Neural progenitor cell (in vitro differentiated cells): Measurements from ENCODE around the gene SBF1.

Experiments
- EZH2 ChIP-seq: fragments of 200-600 bp; sonication (generic); IDR thresholded peaks from 2 replicates; pipeline ENCODE4 v1.6.1; 2017; ENCODE audit warnings: antibody characterized with exemption, mild to moderate bottlenecking, moderate library complexity
- EZH2phosphoT487 ChIP-seq: fragments of 200-600 bp; sonication (generic); IDR thresholded peaks from 2 replicates; pipeline ENCODE4 v1.6.1; 2017; ENCODE audit warnings: antibody characterized with exemption
- TF ChIP-seq, protein P1 (sequence below): fragments of 200-600 bp; sonication (generic); IDR thresholded peaks from 2 replicates; pipeline ENCODE4 v1.5.1; 2017; ENCODE audit warnings: antibody characterized with exemption, mild to moderate bottlenecking

DNA sequence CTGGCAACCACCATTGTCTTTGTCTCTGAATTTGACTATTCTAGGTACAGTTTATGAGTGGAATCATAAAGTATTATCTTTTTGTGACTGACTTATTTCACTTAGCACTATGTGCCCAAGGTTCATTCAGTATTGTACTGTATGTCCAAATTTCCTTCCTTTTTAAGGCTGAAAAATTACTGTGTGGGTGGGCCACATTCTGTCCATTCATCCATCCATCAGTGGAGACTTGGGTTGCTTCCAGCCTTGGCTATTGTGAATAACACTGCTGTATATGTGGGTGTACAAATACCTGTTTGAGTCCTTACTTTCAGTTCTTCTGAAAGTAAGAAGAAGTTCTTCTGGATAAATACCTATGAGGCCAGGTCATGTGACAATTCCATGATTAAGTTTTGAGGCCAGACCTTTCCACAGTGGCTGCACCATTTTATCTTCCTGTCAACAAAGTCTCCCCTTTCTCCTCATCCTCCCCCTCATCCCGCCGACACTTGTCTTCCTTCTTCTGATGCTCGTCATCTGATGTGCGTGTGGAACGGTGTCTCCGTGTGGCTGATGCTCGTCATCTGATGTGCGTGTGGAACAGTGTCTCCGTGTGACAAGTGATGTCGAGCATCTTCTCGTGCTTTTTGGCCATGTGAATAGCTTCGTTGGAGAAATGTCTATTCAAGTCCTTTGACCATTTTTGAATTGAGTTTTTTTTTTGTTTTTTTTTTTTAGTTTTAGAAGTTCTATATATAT is 49.5 kb downstream of the SBF1 start:
- TF ChIP-seq, protein P1, sequence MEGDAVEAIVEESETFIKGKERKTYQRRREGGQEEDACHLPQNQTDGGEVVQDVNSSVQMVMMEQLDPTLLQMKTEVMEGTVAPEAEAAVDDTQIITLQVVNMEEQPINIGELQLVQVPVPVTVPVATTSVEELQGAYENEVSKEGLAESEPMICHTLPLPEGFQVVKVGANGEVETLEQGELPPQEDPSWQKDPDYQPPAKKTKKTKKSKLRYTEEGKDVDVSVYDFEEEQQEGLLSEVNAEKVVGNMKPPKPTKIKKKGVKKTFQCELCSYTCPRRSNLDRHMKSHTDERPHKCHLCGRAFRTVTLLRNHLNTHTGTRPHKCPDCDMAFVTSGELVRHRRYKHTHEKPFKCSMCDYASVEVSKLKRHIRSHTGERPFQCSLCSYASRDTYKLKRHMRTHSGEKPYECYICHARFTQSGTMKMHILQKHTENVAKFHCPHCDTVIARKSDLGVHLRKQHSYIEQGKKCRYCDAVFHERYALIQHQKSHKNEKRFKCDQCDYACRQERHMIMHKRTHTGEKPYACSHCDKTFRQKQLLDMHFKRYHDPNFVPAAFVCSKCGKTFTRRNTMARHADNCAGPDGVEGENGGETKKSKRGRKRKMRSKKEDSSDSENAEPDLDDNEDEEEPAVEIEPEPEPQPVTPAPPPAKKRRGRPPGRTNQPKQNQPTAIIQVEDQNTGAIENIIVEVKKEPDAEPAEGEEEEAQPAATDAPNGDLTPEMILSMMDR: no peak
- TF ChIP-seq EZH2phosphoT487: no peak
- no peak for TF ChIP-seq EZH2
